Neuronal stem cell (in vitro differentiated cells): ENCODE data around the gene KHDC4.

ENCODE experiments used
- DNase-seq: peaks from one replicate; pipeline ENCODE4 v3.0.0-alpha.2; 2013; ENCODE audit warnings: low spot score
- H2AFZ ChIP-seq: one replicate; pipeline ENCODE4 v1.6.1; 2013; ENCODE audit warnings: mild to moderate bottlenecking, low read length, inconsistent platforms
- H2AK5ac ChIP-seq: 2 replicates; pipeline ENCODE4 v1.6.1; 2013; ENCODE audit warnings: low read depth, mild to moderate bottlenecking, inconsistent platforms, low read length, moderate library complexity, mixed read lengths
- H2BK120ac ChIP-seq: 2 replicates; pipeline ENCODE4 v1.6.1; 2013; ENCODE audit warnings: low read depth, mild to moderate bottlenecking, inconsistent platforms, low read length, moderate library complexity, mixed read lengths
- H2BK12ac ChIP-seq: one replicate; pipeline ENCODE4 v1.6.1; 2013; ENCODE audit warnings: low read length, inconsistent platforms
- H2BK15ac ChIP-seq: 2 replicates; pipeline ENCODE4 v1.6.1; 2013; ENCODE audit warnings: mild to moderate bottlenecking, low read length, inconsistent platforms, mixed read lengths
- H2BK5ac ChIP-seq: one replicate; pipeline ENCODE4 v1.6.1; 2013; ENCODE audit warnings: inconsistent platforms, mild to moderate bottlenecking, low read length, moderate library complexity
- H3K14ac ChIP-seq: one replicate; pipeline ENCODE4 v1.6.1; 2013; ENCODE audit warnings: low read length, inconsistent platforms
- H3K18ac ChIP-seq: 2 replicates; pipeline ENCODE4 v1.6.1; 2013; ENCODE audit warnings: low read length, inconsistent platforms
- H3K23ac ChIP-seq: 2 replicates; pipeline ENCODE4 v1.6.1; 2013; ENCODE audit warnings: low read depth, mild to moderate bottlenecking, mixed read lengths, low read length, inconsistent platforms; ENCODE audit not compliant: poor library complexity
- H3K27ac ChIP-seq: replicated peaks from 3 replicates; pipeline ENCODE4 v1.5.1; 2013; ENCODE audit warnings: low read length, inconsistent platforms
- H3K27me3 ChIP-seq, 3 experiments: 2 replicates each; pipeline ENCODE4 v1.6.1; 2013; ENCODE audit warnings: low read length in 3 of 3, mild to moderate bottlenecking in 2 of 3, inconsistent platforms in 1 of 3, low read depth in 1 of 3, mixed read lengths in 1 of 3, moderate library complexity in 1 of 3; ENCODE audit not compliant: control insufficient read depth in 3 of 3, insufficient read depth in 3 of 3
- H3K36me3 ChIP-seq, 2 donors: replicated peaks in 1 of 2; 2 replicates each; pipeline ENCODE4 v1.6.1; 2013; ENCODE audit warnings: low read length in 2 of 2; ENCODE audit not compliant: control insufficient read depth in 2 of 2, insufficient read depth in 2 of 2
- H3K4ac ChIP-seq: 2 replicates; pipeline ENCODE4 v1.6.1; 2013; ENCODE audit warnings: inconsistent platforms, mild to moderate bottlenecking, low read length, moderate library complexity
- H3K4me1 ChIP-seq, 2 donors: 1 replicate in 1 of 2; 2 replicates in 1 of 2; pipeline ENCODE4 v1.6.1; 2013; ENCODE audit warnings: low read length in 2 of 2, low read depth in 1 of 2; ENCODE audit not compliant: control insufficient read depth in 2 of 2, insufficient read depth in 1 of 2
- H3K4me2 ChIP-seq: one replicate; pipeline ENCODE4 v1.6.1; 2013; ENCODE audit warnings: mild to moderate bottlenecking, low read length, inconsistent platforms; ENCODE audit not compliant: insufficient read depth, poor library complexity, severe bottlenecking
- H3K4me3 ChIP-seq, 2 donors: 2 replicates each; pipeline ENCODE4 v1.5.1; 2013; ENCODE audit warnings: low read length in 2 of 2, mild to moderate bottlenecking in 2 of 2, inconsistent platforms in 1 of 2, moderate library complexity in 1 of 2
- H3K79me1 ChIP-seq: one replicate; pipeline ENCODE4 v1.6.1; 2013; ENCODE audit warnings: low read depth, mild to moderate bottlenecking, inconsistent platforms, low read length, moderate library complexity
- H3K9ac ChIP-seq: one replicate; pipeline ENCODE4 v1.6.1; 2013; ENCODE audit warnings: mild to moderate bottlenecking, low read depth, low read length, inconsistent platforms; ENCODE audit not compliant: poor library complexity
- H3K9me3 ChIP-seq, 2 donors: replicated peaks in 1 of 2; 2 replicates each; pipeline versions ENCODE3 to v1.6.1; 2013; ENCODE audit warnings: low read length in 2 of 2, mild to moderate bottlenecking in 2 of 2, inconsistent platforms in 1 of 2, low read depth in 1 of 2, mixed read lengths in 1 of 2, moderate library complexity in 1 of 2; ENCODE audit not compliant: control insufficient read depth in 2 of 2, insufficient read depth in 1 of 2
- H4K8ac ChIP-seq: one replicate; pipeline ENCODE4 v1.6.1; 2013; ENCODE audit warnings: low read depth, mild to moderate bottlenecking, inconsistent platforms, low read length, moderate library complexity
- H4K91ac ChIP-seq: one replicate; pipeline ENCODE4 v1.6.1; 2013; ENCODE audit warnings: low read length, low read depth, mild to moderate bottlenecking, inconsistent platforms; ENCODE audit not compliant: poor library complexity
- WGBS, 2 donors: extraction: QIAGEN DNeasy Blood & Tissue Kit; methylation state at CpG; one replicate each; pipeline ENCODE4 v1.1.7; 2013; ENCODE audit warnings: missing lambda C conversion rate in 2 of 2, mixed read lengths in 1 of 2; ENCODE audit not compliant: insufficient read length in 2 of 2, insufficient replicate concordance in 1 of 2; ENCODE audit errors: extremely low coverage in 2 of 2; 5-methylcytosine and 5-hydroxymethylcytosine counted together

The KHDC4 gene

GRCh38 chr1:155978325-155978972, 44.2 kb upstream of the KHDC4 start, which contains the start of gene ARHGEF2:
ARHGEF2 (minus strand) TSS chr1:155978547; CDS start chr1:155978427, 120 bp downstream.
- Histone ChIP-seq H3K79me1 (peaks cover 2% of the 10 kb centered on the region), H3K36me3 (peaks cover 0 to 9% of the 10 kb centered on the region in 2 donors), H3K9me3 (no peaks in the 10 kb centered on the region), H3K4ac (peak within 1 kb of the TSS; percentile 59), H2AK5ac (peak within 1 kb of the TSS; percentile 66), H3K9ac (peak within 1 kb of the TSS; percentile 95), H2BK5ac (peak within 1 kb of the TSS; percentile 95), H3K23ac (peak within 1 kb of the TSS; percentile 75), H3K18ac (peak within 1 kb of the TSS; percentile 99), H2BK120ac (peak within 1 kb of the TSS; percentile 92), H3K4me2 (peak within 1 kb of the TSS; percentile 81), H3K4me1 (peaks cover 31 to 34% of the 10 kb centered on the region in 2 donors), H2BK12ac (peak within 1 kb of the TSS; percentile 85), H4K91ac (peak within 1 kb of the TSS; percentile 8), H3K4me3 (peak within 1 kb of the TSS; percentile 75 to 95), H2BK15ac (peak within 1 kb of the TSS; percentile 97), H4K8ac (no peak within 1 kb of the TSS), H3K27ac (peak within 1 kb of the TSS; percentile 89), H3K14ac (peak within 1 kb of the TSS; percentile 95), H3K27me3 (no peaks in the 10 kb centered on the region), H2AFZ (peak within 1 kb of the TSS; percentile 88)
- peak; percentile 85 for DNase-seq
- no CpG with 5 or more reads among the region's 52 CpGs for WGBS, 2 donors

- H3K27me3 ChIP-seq = no peaks in the 10 kb centered on the region
- peak overlapping the region; percentile 35 for H2BK12ac ChIP-seq
- peak overlapping the region; percentile 59 for H3K4ac ChIP-seq
- H2AK5ac ChIP-seq = peak overlapping the region; percentile 66
- peak overlapping the region; percentile 75 to 95 for H3K4me3 ChIP-seq
- peak overlapping the region; percentile 95 for H3K9ac ChIP-seq
- no peaks in the 10 kb centered on the region for H3K9me3 ChIP-seq
- peak overlapping the region; percentile 95 for H2BK5ac ChIP-seq
- H3K4me1 ChIP-seq = peaks cover 31 to 36% of the 10 kb centered on the region in 2 donors
- peaks cover 2% of the 10 kb centered on the region for H3K79me1 ChIP-seq
- peak overlapping the region; percentile 81 for H3K4me2 ChIP-seq
- H2AFZ ChIP-seq = peak overlapping the region; percentile 88
- H3K23ac ChIP-seq = peak overlapping the region; percentile 75
- H3K36me3 ChIP-seq = peaks cover 0 to 14% of the 10 kb centered on the region in 2 donors
- no peak for DNase-seq
- H2BK15ac ChIP-seq = peak overlapping the region; percentile 86
- peak overlapping the region; percentile 95 for H3K14ac ChIP-seq
- whole genome bisulfite sequencing, 2 donors = no CpG with 5 or more reads among the region's 52 CpGs
- H4K8ac ChIP-seq = no peak overlapping the region
- peak overlapping the region; percentile 92 for H2BK120ac ChIP-seq
- H3K27ac ChIP-seq = peak overlapping the region; percentile 89
- H3K18ac ChIP-seq = peak overlapping the region; percentile 99
- H4K91ac ChIP-seq = peak overlapping the region; percentile 8
Measured at GRCh38 chr1:155977690-155978324, 43.6 kb upstream of the KHDC4 start.

- Histone ChIP-seq H3K9me3 (no peaks in the 10 kb centered on the region), H3K18ac (peak overlapping the region; percentile 99), H2BK120ac (peak overlapping the region; percentile 92), H3K9ac (peak overlapping the region; percentile 95), H3K23ac (peak overlapping the region; percentile 38), H3K4ac (no peak overlapping the region), H3K79me1 (peaks cover 4% of the 10 kb centered on the region), H3K36me3 (peaks cover 0 to 21% of the 10 kb centered on the region in 2 donors), H2BK5ac (peak overlapping the region; percentile 95), H3K4me2 (peak overlapping the region; percentile 81), H2BK12ac (peak overlapping the region; percentile 85), H2BK15ac (no peak overlapping the region), H3K4me1 (peaks cover 31 to 37% of the 10 kb centered on the region in 2 donors), H2AK5ac (peak overlapping the region; percentile 66), H2AFZ (peak overlapping the region; percentile 88), H3K14ac (peak overlapping the region; percentile 95), H3K27me3 (no peaks in the 10 kb centered on the region), H4K8ac (no peak overlapping the region), H4K91ac (no peak overlapping the region), H3K27ac (peak overlapping the region; percentile 89), H3K4me3 (peak overlapping the region; percentile 75 to 95)
- no CpG with 5 or more reads among the region's 5 CpGs for WGBS, 2 donors
- DNase-seq = no peak
Measured at GRCh38 chr1:155976913-155977689, 42.9 kb upstream of the KHDC4 start.
